ENCODE measurements around the gene ARHGAP40. TPM values are rescaled to one million over a fixed set of nuclear protein-coding genes. Genes with fewer than 3 reads are reported as not detected.

Gene ARHGAP40
- total RNA-seq, 1 donor from 2014 or later: not detected

- ATAC-seq: no peak
- no peak for DNase-seq (ENCODE audit: low spot score)
- intact Hi-C loops (cut with DNase I): no loop called here
Measured at GRCh38 chr20:38669688-38670087, 68.1 kb downstream of the ARHGAP40 start.

GRCh38 chr20:38670786-38671185, 69.2 kb downstream of the ARHGAP40 start:
- intact Hi-C loops (cut with DNase I): no loop called here
- no peak for DNase-seq (ENCODE audit: low spot score)
- no peak for ATAC-seq

GRCh38 chr20:38671186-38671585, 69.6 kb downstream of the ARHGAP40 start:
- intact Hi-C loops (cut with DNase I): no loop called here
- ATAC-seq: no peak
- no peak for DNase-seq (ENCODE audit: low spot score)

GRCh38 chr20:38671701-38672292, 70.2 kb downstream of the ARHGAP40 start:
- DNase-seq (ENCODE audit: low spot score) (no peak), ATAC-seq (no peak)
- intact Hi-C loops (cut with DNase I): no loop called here

GRCh38 chr20:38672504-38672903, 70.9 kb downstream of the ARHGAP40 start:
- intact Hi-C loops (cut with DNase I): no loop called here
- no peak for ATAC-seq
- DNase-seq (ENCODE audit: low spot score): no peak

GRCh38 chr20:38673261-38673660, 71.7 kb downstream of the ARHGAP40 start:
- ATAC-seq (no peak), DNase-seq (ENCODE audit: low spot score) (no peak)
- intact Hi-C loops (cut with DNase I): no loop called here

GRCh38 chr20:38673725-38674091, 72.1 kb downstream of the ARHGAP40 start:
- intact Hi-C loops (cut with DNase I): no loop called here
- no peak for DNase-seq (ENCODE audit: low spot score)
- no peak for ATAC-seq

- intact Hi-C loops (cut with DNase I): no loop called here
- ATAC-seq (peak; percentile 81), DNase-seq (ENCODE audit: low spot score) (peak; percentile 66)
Measured at GRCh38 chr20:38674092-38674764, 72.6 kb downstream of the ARHGAP40 start.

GRCh38 chr20:38674765-38675133, 73.1 kb downstream of the ARHGAP40 start:
- ATAC-seq: no peak
- no peak for DNase-seq (ENCODE audit: low spot score)
- intact Hi-C loops (cut with DNase I): no loop called here

- DNase-seq (ENCODE audit: low spot score) (no peak), ATAC-seq (no peak)
- intact Hi-C loops (cut with DNase I): no loop called here
Measured at GRCh38 chr20:38676576-38676975, 75.0 kb downstream of the ARHGAP40 start.

GRCh38 chr20:38680500-38681306, 79.1 kb downstream of the ARHGAP40 start:
- DNase-seq (ENCODE audit: low spot score): no peak
- intact Hi-C loops (cut with DNase I): no loop called here
- ATAC-seq: no peak

GRCh38 chr20:38685271-38685670, 83.7 kb downstream of the ARHGAP40 start:
- no peak for DNase-seq (ENCODE audit: low spot score)
- intact Hi-C loops (cut with DNase I): no loop called here
- ATAC-seq: no peak

GRCh38 chr20:38685853-38686473, 84.4 kb downstream of the ARHGAP40 start:
- no peak for DNase-seq (ENCODE audit: low spot score)
- intact Hi-C loops (cut with DNase I): no loop called here
- no peak for ATAC-seq

- DNase-seq (ENCODE audit: low spot score) (peak; percentile 65), ATAC-seq (no peak)
- intact Hi-C loops (cut with DNase I): no loop called here
Measured at GRCh38 chr20:38692436-38693411, 91.1 kb downstream of the ARHGAP40 start.

- intact Hi-C loops (cut with DNase I): no loop called here
Measured at GRCh38 chr20:38697306-38697705, 95.7 kb downstream of the ARHGAP40 start.

GRCh38 chr20:38698541-38698940, 96.9 kb downstream of the ARHGAP40 start:
- ATAC-seq (no peak), DNase-seq (ENCODE audit: low spot score) (no peak)
- intact Hi-C loops (cut with DNase I): no loop called here

More at GRCh38 chr20:38697306-38697705, 95.7 kb downstream of the ARHGAP40 start:
- no peak for ATAC-seq
- no peak for DNase-seq (ENCODE audit: low spot score)

GRCh38 chr20:38700141-38700540, 98.5 kb downstream of the ARHGAP40 start:
- intact Hi-C loops (cut with DNase I): no loop called here
- DNase-seq (ENCODE audit: low spot score): no peak
- ATAC-seq: no peak

Data from sciatic nerve (tissue), 2 donors.